IPS-11a (cell line): ENCODE results near the gene ADAM33.

Source experiments
- H3K4me3 ChIP-seq: one replicate; pipeline ENCODE4 v1.5.1; 2013; ENCODE audit warnings: low read depth, low read length, control low read depth

The ADAM33 gene

DNA sequence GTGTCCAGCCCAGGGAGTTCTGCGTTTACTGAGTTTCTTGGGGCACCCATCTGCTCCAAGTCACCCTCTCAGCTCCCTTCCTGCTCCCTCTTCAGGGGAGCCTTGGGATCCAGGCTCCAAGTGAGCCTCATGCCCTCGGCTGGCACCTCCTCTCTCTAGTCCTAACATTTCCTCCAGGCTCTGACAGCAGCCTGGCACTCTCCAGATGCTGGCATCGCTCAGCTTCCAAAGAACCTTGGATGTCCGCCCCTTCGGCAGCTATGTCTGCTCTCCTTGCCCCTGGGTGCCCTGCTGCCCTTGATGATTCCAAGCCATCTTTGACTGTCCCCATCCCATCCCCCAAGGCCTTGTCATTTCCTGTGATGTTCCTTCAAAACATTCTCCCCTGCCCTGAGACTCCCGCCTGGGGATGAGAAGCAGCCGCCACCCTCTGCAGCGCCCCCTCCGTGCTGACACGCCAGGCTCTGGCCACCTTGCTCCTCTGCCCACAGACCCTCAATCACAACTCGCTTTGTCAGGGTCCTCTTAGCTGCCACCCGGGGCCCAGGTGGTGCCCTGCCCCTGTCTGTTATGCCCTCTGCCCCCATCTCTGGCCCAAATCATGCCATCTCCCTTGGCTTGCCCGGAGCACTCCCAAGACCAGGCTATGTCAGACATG lies 12.0 kb downstream of the ADAM33 start:
- no peak overlapping the region for H3K4me3 ChIP-seq

DNA sequence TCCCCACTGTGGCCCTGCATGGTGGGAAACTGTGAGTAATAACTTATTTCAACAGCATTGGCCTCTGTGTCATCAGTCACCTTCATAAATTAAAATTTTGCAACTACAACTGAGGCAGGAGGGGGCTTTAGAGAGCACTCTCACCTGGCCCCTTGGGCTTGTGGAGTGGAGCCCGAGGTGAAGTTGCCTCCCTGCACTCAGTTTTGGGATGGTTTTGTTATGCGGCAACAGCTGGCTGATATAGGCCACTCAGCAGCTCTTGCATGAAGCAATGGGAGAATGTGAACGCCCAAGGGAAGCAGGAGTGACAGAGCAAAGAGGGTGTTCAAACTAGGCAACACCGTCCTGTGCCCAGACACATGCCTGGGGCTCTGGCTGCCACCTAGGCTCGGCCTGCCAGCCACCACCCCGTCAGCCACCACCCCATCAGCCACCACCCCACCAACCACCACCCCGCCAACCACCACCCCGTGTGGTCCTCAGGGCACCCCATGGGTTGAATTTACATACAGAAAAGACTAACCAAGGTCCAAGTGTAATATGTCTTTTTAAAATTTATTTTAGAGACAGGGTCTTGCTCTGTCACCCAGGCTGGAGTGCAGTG lies 14.3 kb downstream of the ADAM33 start:
- H3K4me3 ChIP-seq: no peak overlapping the region

- no peak overlapping the region for H3K4me3 ChIP-seq
Observed at GRCh38 chr20:3663858-3664257, 18.0 kb downstream of the ADAM33 start.

DNA sequence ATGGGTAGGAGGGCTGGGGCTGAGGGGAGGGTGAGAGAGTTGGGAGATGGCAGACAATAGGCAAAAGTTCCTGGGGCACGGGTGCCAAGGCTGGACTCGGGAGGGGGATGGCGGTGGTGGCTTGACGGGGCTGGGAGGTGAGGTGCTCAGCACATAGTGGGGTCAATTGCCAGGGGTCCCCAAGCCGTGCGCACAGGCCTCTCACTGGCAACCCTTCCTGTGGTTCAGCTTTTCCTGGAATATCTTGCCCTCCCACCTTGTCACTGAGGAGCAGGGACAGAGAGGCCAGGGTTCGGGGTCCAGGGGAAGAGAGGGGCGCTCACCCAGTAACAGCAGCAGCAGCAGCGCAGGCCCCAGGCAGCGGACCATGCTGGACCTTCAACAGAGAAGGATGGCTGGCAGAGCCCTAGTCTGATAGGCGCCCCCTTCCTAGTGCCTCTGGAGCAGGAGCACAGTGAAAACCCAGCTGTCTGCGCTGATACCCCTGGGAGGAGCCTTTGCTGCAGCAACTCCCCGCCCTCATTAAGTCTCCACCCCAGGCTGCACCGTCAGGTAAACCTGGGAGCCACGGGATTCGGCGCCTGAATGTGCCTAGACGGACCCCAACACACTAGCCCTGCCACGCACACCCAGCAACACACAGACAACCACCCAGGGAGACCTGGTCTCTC lies 18.6 kb downstream of the ADAM33 start, which contains the start of gene GFRA4:
Gene GFRA4 (minus strand): TSS at position 369 of the 671 bp plus-strand sequence. CDS start 0 bp downstream, at position 369.
- H3K4me3 ChIP-seq: no peak within 1 kb of the TSS

DNA sequence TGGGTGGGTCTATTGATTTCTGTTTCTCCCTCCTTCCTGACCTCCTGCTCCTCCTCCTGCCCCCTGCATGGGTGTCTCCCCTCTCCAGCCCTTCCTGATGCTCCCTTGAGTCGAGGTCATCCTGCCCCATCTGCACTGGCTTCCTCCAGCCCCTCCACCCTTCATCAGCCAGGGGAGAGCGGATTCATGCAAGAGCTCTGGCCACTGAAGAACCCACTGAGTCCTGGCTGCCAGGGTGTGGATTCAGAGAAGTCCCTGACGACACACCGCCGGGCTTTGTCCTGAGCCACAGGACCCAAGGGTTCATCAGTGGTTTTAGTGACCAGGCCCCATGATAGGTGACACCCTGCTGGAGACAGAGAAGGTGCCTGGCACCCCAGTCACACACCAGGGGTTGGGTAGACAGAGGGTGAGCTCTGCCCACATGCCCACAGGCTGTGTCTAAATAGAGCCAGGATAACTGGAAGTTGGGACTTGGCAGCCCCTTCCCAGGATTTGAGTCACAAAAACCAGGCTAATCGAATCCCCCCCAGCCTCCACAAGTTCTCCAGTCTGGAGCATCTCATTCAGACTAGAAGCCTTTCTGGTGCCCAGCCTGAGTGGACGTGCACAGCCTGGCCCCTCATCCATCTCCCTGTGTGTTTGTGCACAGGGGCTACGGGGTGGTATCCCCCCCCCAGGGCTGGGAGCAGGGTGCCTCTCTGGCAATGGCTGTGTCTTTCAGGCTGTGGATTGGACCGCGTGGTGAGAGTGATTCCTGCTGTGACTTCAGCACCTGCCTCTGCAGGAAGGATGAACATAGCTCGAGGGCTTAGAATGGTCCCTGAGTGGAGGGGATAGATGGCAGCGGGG lies 19.8 kb downstream of the ADAM33 start:
- H3K4me3 ChIP-seq: no peak overlapping the region

- H3K4me3 ChIP-seq: peak overlapping the region; percentile 13
Observed at GRCh38 chr20:3661060-3661813, 20.6 kb downstream of the ADAM33 start.

- H3K4me3 ChIP-seq: peak overlapping the region; percentile 13
Observed at GRCh38 chr20:3660262-3661059, 21.3 kb downstream of the ADAM33 start.

DNA sequence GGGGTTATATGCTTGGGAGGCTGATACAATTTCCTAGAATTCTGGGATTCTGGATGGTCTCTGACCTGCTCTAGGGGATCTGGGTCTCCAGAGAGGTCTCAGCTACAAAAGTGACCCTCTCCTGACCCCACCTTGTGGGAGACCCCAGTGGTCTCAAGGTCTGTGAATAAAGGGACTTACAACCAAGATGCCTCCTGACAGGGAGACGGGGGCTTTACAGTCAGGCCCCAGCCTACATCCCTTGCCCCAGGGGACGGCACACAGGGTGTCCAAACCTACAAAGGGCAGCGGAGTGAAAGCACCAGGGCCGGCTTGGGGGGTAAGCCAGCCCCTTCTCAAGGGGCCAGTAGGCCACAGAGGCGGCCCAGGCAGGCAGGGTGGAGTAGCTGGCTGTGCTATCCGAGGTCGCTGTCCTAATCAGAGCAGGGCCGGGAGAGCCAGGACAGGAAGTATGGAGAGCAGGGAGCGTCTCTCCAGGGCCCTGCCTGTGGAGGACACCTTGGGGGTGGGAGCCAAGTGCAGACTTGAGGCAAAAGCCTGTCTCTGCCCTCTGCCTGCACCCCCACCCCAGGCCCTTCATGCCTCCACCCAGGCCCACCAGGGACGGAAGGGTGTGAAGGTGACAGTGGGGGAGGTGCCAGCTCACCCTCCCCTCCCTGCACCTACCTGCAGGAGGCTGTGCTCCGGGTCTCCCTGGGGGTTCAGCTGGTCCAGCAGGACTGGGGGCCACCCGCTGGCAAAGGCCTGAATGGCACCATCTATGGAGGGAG lies 22.1 kb downstream of the ADAM33 start:
- H3K4me3 ChIP-seq: no peak overlapping the region

- H3K4me3 ChIP-seq: no peak overlapping the region
Observed at GRCh38 chr20:3658716-3659491, 22.9 kb downstream of the ADAM33 start.

- H3K4me3 ChIP-seq: no peak overlapping the region
Observed at GRCh38 chr20:3658019-3658715, 23.6 kb downstream of the ADAM33 start.

- H3K4me3 ChIP-seq: no peak overlapping the region
Observed at GRCh38 chr20:3655131-3655405, 26.7 kb downstream of the ADAM33 start.

DNA sequence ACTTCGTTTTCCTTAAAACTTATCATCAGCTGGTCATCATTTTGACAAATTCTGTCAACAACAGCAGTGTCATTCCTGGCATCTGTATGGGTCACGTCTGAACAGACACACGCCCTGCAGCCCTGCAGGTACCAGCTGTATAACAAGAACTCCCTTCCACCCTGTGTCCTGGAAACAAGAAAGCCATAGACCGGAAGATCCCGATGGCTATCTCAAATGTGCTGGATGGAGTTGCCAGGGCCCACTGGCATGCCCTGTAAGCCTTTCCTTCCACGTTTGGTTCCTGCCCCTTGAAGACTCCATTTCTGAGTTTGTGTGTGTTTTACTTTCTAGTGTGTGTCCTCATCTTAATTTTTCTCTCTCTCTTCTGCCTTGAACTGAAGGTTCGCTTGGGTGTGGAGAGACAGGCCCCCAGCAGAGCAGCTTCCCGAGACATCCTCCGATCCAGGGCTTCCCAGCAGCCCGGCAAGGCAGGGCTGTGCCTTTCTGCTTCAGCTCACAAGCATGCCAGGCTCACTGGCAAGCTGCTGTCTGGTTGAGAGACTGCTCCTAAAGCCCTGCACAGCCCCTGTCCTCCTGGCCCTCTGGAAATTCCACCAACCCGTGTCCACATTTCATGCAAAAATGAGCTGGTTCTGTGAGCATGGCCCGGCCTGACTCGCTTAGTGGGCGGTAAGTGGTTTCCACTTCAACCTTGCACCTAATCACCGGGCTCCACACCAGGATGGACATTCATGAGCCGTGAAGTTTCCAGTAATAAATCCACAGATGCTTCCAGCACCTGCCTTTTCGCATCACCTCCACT lies 27.3 kb downstream of the ADAM33 start:
- H3K4me3 ChIP-seq: no peak overlapping the region

DNA sequence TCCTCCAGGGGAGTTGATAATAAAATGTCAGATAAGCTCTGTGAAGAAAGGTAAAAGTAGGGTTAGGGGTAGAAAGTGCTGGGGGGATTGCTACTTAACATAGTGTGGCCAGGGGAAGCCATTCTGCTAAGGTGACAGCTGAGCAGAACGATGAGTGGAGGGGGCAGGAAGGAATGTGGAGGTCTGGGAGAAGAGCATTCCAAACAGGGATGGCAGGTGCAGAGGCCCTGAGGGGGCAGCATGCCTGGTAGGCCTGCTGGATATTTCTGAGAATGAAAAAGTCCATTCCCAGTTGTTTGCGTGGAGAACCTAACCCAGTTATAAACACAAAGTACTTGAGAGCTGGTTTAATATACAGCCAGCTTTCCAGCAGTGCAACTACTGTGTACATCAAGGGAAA lies 27.9 kb downstream of the ADAM33 start:
- no peak overlapping the region for H3K4me3 ChIP-seq

DNA sequence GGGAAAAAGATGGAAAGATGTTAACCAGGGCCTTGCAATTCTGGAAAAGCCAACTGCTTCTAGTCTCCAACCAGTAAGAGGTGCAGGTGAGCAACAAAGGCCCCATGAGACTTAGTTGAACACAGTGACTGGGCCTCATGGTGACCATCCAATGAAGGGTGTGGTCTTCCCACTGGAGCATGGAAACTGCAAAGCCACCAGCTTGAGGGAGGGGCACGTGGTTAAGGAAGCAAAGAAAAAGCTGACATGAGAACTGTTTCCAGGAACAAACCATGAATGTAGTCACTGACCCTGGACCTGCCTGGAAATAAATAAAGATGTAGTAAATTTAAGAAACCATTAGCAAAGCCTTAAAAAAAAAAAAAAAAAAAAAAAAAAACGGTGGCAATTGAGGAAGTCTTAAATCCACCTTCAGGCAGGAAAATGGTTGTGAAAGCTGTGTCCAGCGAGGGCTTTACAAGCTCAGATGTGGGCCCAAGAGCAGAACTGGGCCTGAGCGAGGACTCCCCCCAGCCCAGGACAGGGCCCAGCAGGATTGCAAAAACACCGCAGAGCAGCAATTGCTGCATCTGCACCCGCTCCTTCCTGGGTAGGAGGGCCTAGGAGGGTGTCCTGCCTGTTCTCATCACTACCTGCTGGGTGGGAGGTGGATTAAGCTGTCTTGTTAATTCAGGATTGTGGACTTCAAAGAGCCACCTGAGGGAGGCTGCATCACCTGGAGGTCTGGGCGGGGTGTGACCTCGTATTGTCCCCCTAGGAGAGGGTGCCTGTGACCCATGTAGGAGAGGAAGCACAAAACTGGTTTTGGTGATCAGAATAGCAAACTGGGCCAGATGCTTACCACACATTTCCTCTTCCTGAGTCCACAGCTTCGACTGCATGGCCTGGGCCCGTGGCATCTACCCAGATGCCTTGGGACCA lies 28.9 kb downstream of the ADAM33 start:
- H3K4me3 ChIP-seq: no peak overlapping the region

- H3K4me3 ChIP-seq: no peak overlapping the region
Observed at GRCh38 chr20:3652221-3652620, 29.6 kb downstream of the ADAM33 start.
